Mesodermal cell (in vitro differentiated cells): ENCODE data around the gene FAM181B.
A peak's percentile ranks its signal among the peaks of the same experiment; 100 is the strongest.

Experiments
- H3K27ac ChIP-seq: 2 replicates; pipeline ENCODE4 v1.7.0; 2013; ENCODE audit warnings: mild to moderate bottlenecking, low read depth, low read length, moderate library complexity; ENCODE audit not compliant: severe bottlenecking
- H3K36me3 ChIP-seq: 2 replicates; pipeline ENCODE4 v1.7.1; 2013; ENCODE audit warnings: mild to moderate bottlenecking, low read length, moderate library complexity; ENCODE audit not compliant: control insufficient read depth, insufficient read depth
- H3K4me1 ChIP-seq: one replicate; pipeline ENCODE4 v1.7.1; 2013; ENCODE audit warnings: mild to moderate bottlenecking, low read length; ENCODE audit not compliant: insufficient read depth, control insufficient read depth, poor library complexity, severe bottlenecking
- H3K4me3 ChIP-seq: 2 replicates; pipeline ENCODE4 v1.7.0; 2013; ENCODE audit warnings: low read length, control low read depth, mild to moderate bottlenecking; ENCODE audit not compliant: insufficient read depth, poor library complexity, severe bottlenecking; ENCODE audit errors: extremely low read depth
- H3K9me3 ChIP-seq: 2 replicates; pipeline ENCODE4 v1.7.1; 2013; ENCODE audit warnings: mild to moderate bottlenecking, low read length, moderate library complexity; ENCODE audit not compliant: control insufficient read depth
- WGBS, 2 experiments: methylation state at CpG; one replicate each; pipeline ENCODE4 v1.1.5; 2013; ENCODE audit warnings: missing lambda C conversion rate in 2 of 2; ENCODE audit not compliant: insufficient coverage in 2 of 2; 5-methylcytosine and 5-hydroxymethylcytosine counted together

Gene FAM181B

GRCh38 chr11:82732734-82733443, 775 bp downstream of the FAM181B start:
- 1% methylated on average over 72 to 77 of the region's 93 CpGs for WGBS, 2 experiments
- Histone ChIP-seq H3K9me3 (no peaks in the 10 kb centered on the region), H3K4me1 (no peaks in the 10 kb centered on the region), H3K4me3 (peak overlapping the region; percentile 49), H3K27ac (no peak overlapping the region), H3K36me3 (no peaks in the 10 kb centered on the region)

- Histone ChIP-seq H3K4me3 (peak overlapping the region; percentile 49), H3K36me3 (no peaks in the 10 kb centered on the region), H3K9me3 (no peaks in the 10 kb centered on the region), H3K27ac (no peak overlapping the region), H3K4me1 (no peaks in the 10 kb centered on the region)
- WGBS, 2 experiments = 2 to 5% methylated on average over 6 to 34 of the region's 37 CpGs
These were observed 1.3 kb downstream of the FAM181B start for GRCh38 chr11:82732348-82732733.

DNA sequence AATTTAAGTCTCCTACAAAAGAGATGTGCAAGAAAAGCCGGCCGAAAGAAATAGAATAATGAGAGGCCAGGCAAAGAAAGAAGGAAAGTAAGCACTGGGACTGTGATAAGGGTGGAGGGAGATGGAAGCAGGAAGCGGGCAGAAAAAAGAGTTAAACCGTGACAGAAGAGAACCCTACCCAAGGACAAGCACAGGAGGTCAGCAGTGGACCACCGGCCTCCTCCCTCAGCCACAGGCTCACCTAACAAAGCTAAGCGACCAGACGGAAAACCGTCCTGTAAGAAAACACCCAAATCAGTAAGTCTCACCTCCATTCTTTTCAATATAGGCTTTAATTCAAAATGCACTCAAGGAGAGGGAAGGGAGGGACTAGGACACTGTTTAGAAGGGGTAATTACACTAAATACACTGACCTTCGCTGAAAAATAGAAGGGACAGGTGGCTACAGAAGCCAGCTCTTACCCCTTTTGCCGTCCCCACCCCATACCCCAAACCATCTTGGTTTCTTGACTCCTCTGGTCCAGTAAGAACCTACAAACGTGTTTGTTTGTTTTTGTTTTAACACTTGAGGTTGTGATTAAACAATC, 1.9 kb downstream of the FAM181B start:
- H3K27ac ChIP-seq = no peak overlapping the region
- H3K36me3 ChIP-seq = no peaks in the 10 kb centered on the region
- no peaks in the 10 kb centered on the region for H3K4me1 ChIP-seq
- WGBS, 2 experiments = 26 to 36% methylated on average over 3 to 7 of the region's 11 CpGs
- no peak overlapping the region for H3K4me3 ChIP-seq
- H3K9me3 ChIP-seq = no peaks in the 10 kb centered on the region

- H3K36me3 ChIP-seq = no peaks in the 10 kb centered on the region
- H3K9me3 ChIP-seq = no peaks in the 10 kb centered on the region
- H3K4me1 ChIP-seq = no peaks in the 10 kb centered on the region
- 38 to 46% methylated on average over 4 of the region's 5 CpGs for WGBS, 2 experiments
- H3K4me3 ChIP-seq = no peak overlapping the region
- no peak overlapping the region for H3K27ac ChIP-seq
These were observed 2.9 kb downstream of the FAM181B start for GRCh38 chr11:82730754-82731153.

GRCh38 chr11:82730286-82730685, 3.4 kb downstream of the FAM181B start:
- no CpG with 5 or more reads among the region's 4 CpGs for WGBS, 2 experiments
- H3K4me3 ChIP-seq = no peak overlapping the region

DNA sequence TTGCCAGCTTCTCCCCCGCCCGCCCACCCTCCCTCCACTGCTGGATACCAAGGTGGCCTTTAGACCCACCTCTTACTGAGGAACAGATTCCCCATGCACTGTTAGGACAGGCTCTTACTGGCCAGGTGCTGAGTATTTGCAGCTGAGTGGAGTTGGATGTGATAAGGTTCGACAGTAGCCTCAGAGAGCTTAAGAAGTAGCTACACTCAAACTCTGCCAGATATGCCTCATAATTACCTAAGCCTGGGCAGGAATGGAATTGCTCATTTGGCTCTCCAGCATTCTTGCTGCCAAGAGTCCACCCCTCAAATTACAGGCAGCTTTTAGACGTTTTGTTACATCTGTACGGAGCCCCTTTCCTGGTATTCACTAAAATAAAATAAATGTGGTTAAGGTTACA, 9.6 kb downstream of the FAM181B start:
- no peaks in the 10 kb centered on the region for H3K4me1 ChIP-seq
- no peaks in the 10 kb centered on the region for H3K9me3 ChIP-seq
- no peak overlapping the region for H3K27ac ChIP-seq
- H3K4me3 ChIP-seq = no peak overlapping the region
- no CpG with 5 or more reads among the region's 5 CpGs for WGBS, 2 experiments
- no peaks in the 10 kb centered on the region for H3K36me3 ChIP-seq

More at GRCh38 chr11:82730286-82730685, 3.4 kb downstream of the FAM181B start:
- no peaks in the 10 kb centered on the region for H3K4me1 ChIP-seq
- no peak overlapping the region for H3K27ac ChIP-seq
- no peaks in the 10 kb centered on the region for H3K9me3 ChIP-seq
- H3K36me3 ChIP-seq = no peaks in the 10 kb centered on the region

- Histone ChIP-seq H3K27ac (no peak overlapping the region), H3K4me3 (no peak overlapping the region), H3K9me3 (no peaks in the 10 kb centered on the region), H3K4me1 (no peaks in the 10 kb centered on the region), H3K36me3 (no peaks in the 10 kb centered on the region)
These were observed 11.4 kb downstream of the FAM181B start for GRCh38 chr11:82722231-82722630.

DNA sequence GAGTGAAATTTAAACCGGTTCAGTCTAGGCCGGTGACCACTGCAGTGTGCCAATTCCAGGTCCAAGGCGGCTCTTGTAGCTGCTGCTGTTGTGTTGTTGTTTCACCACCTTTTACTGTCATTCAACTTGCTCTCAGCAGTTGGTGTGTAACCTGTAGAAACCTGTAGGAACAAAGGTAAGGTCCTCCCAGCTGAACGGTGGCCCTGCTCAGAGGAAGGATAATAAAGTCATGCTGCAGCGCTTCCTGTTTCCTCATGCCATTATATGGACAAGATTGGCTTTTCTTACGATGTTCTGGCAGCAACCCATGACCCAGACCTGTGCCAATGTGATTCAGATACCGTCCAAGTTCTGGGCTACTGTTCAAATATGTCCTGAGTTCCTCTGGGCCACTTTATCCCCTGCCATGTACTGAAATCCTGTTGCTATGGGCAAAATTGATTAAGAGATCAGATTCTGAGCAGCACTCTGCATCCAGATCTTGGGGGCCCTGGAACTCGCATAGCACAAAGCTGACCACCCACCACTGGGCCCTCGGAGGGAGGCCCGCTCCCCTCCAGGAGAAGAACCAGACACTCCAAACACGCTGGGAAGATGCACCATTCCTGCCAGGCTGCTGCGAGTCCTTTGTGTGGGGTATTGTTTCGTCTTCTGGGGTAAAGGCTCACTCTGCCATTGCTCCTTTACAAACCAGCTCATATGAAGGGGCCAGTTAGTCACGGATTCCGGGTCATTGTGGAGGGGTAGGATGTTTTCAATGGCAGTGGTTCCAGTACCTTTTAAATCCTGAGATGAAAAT, 13.2 kb downstream of the FAM181B start:
- no peak overlapping the region for H3K4me3 ChIP-seq
- H3K4me1 ChIP-seq = no peaks in the 10 kb centered on the region
- no peaks in the 10 kb centered on the region for H3K36me3 ChIP-seq
- no peaks in the 10 kb centered on the region for H3K9me3 ChIP-seq
- no peak overlapping the region for H3K27ac ChIP-seq
- 78 to 88% methylated on average over 6 to 9 of the region's 15 CpGs for WGBS, 2 experiments

- WGBS, 2 experiments = 79 to 82% methylated on average over 4 to 5 of the region's 5 CpGs
- H3K4me1 ChIP-seq = peaks cover under 1% of the 10 kb centered on the region
- no peaks in the 10 kb centered on the region for H3K9me3 ChIP-seq
- H3K4me3 ChIP-seq = no peak overlapping the region
- no peak overlapping the region for H3K27ac ChIP-seq
- H3K36me3 ChIP-seq = no peaks in the 10 kb centered on the region
These were observed 14.1 kb downstream of the FAM181B start for GRCh38 chr11:82719361-82720105.

DNA sequence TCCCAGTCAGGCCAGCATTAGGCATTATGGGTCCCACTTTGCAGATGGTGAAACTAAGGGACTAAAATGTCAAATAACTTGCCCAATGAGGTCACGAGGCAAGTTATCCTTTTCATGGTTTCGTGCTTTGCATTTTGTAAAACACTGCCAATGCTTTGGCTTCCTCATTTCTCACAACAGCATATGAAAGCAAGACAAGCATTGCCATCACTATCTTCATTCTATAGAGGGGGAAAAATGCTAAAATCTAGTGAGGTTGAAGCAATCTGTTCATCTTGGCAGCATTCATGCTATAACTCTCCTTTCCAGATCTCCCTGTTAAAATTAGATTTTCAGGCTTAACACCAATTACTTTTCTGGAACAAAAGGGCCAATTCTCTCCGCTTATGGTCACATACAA, 14.8 kb downstream of the FAM181B start:
- 80% methylated on average over 2 of the region's 3 CpGs; no CpG with 5 or more reads in 1 of the 2 experiments for WGBS, 2 experiments
- no peaks in the 10 kb centered on the region for H3K36me3 ChIP-seq
- no peak overlapping the region for H3K4me3 ChIP-seq
- no peaks in the 10 kb centered on the region for H3K9me3 ChIP-seq
- H3K4me1 ChIP-seq = peaks cover 5% of the 10 kb centered on the region
- no peak overlapping the region for H3K27ac ChIP-seq
